ENCODE results near the gene MYH9.

- TF ChIP-seq CTCF (IDR thresholded peaks at IDR 0.05; ENCODE audit: low read length) (no peak), EZH2 (IDR thresholded peaks at IDR 0.05; ENCODE audit: borderline replicate concordance, low read length) (no peak)
Measured at GRCh38 chr22:36366291-36366708, 21.5 kb downstream of the MYH9 start.

Measured in OCI-LY1 (cell line).